Measurements from ENCODE around the gene PPIL4.

DNA sequence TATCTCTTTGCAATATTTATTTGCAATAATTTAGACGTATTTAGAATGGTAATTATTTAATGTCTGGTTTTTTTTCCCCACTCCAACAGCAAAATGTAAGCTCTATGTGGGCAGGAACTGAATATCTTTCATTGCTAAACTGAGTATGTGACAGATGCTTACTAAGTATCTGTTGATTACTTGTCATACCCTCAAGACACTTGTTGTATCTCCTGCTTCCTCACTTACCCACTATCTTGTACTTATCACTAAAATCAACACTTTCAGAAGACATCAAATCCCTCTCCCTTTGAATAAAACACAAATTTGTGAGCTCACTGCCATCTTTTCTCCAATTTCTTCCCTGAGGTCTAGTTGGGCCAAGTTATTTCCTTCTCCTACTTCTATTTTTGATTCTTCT, 30.3 kb downstream of the PPIL4 start:
- TF ChIP-seq, protein P1, sequence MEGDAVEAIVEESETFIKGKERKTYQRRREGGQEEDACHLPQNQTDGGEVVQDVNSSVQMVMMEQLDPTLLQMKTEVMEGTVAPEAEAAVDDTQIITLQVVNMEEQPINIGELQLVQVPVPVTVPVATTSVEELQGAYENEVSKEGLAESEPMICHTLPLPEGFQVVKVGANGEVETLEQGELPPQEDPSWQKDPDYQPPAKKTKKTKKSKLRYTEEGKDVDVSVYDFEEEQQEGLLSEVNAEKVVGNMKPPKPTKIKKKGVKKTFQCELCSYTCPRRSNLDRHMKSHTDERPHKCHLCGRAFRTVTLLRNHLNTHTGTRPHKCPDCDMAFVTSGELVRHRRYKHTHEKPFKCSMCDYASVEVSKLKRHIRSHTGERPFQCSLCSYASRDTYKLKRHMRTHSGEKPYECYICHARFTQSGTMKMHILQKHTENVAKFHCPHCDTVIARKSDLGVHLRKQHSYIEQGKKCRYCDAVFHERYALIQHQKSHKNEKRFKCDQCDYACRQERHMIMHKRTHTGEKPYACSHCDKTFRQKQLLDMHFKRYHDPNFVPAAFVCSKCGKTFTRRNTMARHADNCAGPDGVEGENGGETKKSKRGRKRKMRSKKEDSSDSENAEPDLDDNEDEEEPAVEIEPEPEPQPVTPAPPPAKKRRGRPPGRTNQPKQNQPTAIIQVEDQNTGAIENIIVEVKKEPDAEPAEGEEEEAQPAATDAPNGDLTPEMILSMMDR (IDR thresholded peaks at IDR 0.05) = no peak
- no peak for TF ChIP-seq EP300 (IDR thresholded peaks at IDR 0.05; ENCODE audit: low read depth)
- TF ChIP-seq POLR2AphosphoS5 (IDR thresholded peaks at IDR 0.05) = no peak
- TF ChIP-seq POLR2A (IDR thresholded peaks at IDR 0.05) = no peak

Data from transverse colon (tissue), 4 donors.